Suprapubic skin (tissue), 3 donors: ENCODE data around the gene SAAL1.

Experiments used
- CTCF ChIP-seq, 2 donors: fragments of 200-600 bp in 1 of 2; fragments of 450-650 bp in 1 of 2; sonication (generic) in 1 of 2; IDR thresholded peaks; one replicate each; pipeline ENCODE4 v1.5.1; 2016 to 2019; ENCODE audit warnings: antibody characterized with exemption in 2 of 2, mild to moderate bottlenecking in 1 of 2, moderate library complexity in 1 of 2
- POLR2A ChIP-seq, 2 donors: fragments of 450-650 bp; IDR thresholded peaks; one replicate each; pipeline ENCODE4 v1.6.1; 2017; ENCODE audit warnings: antibody characterized with exemption in 2 of 2, mild to moderate bottlenecking in 2 of 2, moderate library complexity in 2 of 2

DNA sequence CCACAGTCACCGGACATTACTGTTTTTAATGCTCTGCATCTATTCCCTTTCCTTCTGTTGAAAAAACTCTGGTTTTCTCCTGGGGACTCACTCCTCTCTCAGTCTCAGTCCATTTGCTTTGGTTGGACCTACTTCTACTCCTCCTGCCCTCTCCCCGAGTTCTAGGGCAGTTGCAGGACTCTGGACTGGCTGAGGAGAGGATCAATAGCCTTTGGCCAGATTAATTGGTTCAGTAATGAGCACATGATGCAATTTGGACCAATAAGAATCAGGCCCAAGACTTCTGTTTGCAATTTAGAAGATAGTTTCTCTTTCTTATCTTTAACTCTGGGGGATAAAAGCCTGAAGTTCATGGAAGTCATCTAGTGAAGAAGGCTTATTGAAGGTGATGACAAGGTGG, 44.5 kb downstream of the SAAL1 start:
- TF ChIP-seq CTCF (IDR thresholded peaks at IDR 0.05) (no peak), POLR2A (IDR thresholded peaks at IDR 0.05) (no peak)
